Measurements from ENCODE around the gene JUP.
"Not testable (repeated sequence)": the region's sequence is repeated elsewhere in the genome, so short reads cannot be mapped to it uniquely, and the experiment has no call there.

JUP gene

GRCh38 chr17:41777574-41778188, 8.8 kb downstream of the JUP start:
- no peak for ATAC-seq

DNA sequence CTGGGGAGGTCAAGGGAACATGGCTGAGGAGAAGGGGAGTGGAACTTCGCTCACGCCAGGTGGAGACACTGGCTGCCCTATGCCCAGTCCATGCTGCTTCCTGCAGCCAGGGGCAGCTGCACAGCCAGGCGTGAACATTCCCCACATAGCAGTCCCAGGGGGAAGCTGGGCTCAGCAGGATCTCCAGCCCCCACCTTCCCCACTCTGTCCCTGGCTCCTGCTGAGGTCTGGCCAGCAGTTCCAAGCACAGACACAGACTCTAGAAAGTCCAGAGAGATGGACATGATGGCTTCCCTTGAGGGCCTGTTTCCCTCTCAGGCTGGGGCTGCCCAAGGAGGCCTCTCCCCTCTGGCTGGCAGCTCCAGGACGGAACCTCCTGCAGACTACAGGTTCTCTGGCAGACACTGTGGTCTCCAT, 9.3 kb downstream of the JUP start:
- ATAC-seq, result no peak

- not testable (repeated sequence) for ATAC-seq
Observed at GRCh38 chr17:41776262-41776900, 10.1 kb downstream of the JUP start.

GRCh38 chr17:41775394-41776226, 10.9 kb downstream of the JUP start:
- no peak for ATAC-seq

DNA sequence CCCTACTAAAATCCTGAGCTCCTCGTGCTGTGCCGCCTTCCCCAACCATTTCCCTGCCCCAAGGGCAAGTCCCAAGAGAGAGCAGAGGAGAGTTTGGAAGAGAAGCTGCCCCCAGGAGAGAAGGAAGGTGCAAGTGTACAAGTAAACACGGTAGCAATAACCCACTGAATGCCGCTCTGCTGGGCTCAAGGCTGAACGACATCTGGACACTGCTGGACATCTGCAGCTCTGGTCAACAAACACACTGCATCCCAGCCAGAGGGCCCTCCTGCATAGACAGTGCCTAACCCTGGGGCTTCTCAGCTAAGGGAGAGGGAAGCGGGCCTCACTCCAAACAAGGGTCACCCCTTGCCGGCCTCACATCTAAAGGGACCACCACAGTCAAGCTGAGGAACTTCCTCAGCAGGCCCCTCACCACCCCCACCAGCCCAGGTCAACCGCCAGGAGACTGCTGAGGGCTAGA, 12.7 kb downstream of the JUP start:
- no peak for ATAC-seq

DNA sequence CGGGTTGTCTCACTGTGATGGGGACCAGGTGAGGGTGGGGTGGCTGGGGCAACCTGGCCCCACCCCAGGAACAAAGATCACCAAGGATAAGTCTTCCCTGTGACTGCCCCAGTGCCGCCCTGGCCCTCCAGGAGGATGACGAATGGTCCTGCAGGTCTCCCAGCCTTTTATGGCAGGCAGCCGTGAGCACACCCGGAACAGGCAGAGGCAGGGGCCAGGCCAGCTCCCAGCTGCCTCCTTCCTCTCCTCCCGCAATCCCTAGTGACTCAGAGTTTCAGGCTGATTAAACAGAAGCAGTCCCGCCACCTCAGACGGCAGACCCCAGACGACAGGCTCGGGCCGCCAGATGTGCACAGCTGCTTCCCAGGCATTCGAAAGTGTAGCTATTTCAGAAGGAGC, 13.3 kb downstream of the JUP start:
- ATAC-seq, result no peak

DNA sequence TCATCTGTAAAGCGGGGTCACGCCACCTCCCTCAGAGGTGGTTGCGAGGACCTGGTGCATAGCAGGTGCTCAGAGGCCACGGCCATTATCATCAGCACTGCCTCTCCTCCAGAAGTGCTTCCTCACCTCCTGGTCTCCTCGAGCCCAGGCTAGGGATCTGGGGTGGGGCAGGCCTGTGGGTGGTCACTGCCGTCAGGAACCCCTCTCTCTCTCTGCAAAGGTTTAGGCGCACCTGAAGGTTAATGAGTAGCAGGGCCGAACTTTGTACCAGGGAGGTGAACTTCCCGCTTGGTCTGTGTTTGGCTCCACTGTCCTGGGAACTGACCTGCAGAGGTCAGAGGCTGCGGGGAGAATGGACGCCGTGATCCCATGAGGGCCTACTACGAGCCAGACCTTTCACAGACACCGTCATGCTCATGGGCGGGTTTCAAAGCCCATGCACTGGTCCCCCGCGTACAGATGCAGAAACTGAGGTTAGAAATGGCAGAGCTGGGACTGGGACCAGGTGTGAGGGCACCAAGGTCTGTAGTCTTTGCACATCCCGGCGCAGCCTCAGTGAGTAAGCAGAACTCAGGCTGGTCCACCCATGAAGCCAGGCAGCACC, 13.8 kb downstream of the JUP start:
- no peak for ATAC-seq

DNA sequence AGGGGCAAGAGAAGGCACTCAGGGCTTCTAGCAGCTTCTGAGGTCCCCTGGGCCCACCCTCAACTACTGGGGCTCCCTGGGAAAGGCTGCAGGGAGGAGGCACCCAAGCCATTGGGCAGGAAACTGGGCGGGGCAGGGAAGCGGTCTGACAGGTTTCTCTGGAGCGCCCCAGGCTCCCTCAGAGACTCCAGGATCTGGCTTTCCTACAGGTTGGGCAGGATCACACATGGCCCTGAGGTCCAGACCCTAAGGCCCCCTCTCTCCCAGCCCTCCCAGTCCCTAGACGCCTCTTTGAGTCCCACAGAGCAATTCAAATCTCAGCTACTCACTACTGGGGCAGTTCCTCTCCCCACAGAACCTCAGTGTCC, 14.3 kb downstream of the JUP start:
- no peak for ATAC-seq

- no peak for ATAC-seq
Observed at GRCh38 chr17:41771389-41772206, 14.9 kb downstream of the JUP start.

- no peak for ATAC-seq
Observed at GRCh38 chr17:41769985-41770384, 16.5 kb downstream of the JUP start.

- ATAC-seq, result no peak
Observed at GRCh38 chr17:41769346-41769862, 17.1 kb downstream of the JUP start.

GRCh38 chr17:41768682-41769288, 17.7 kb downstream of the JUP start:
- no peak for ATAC-seq

DNA sequence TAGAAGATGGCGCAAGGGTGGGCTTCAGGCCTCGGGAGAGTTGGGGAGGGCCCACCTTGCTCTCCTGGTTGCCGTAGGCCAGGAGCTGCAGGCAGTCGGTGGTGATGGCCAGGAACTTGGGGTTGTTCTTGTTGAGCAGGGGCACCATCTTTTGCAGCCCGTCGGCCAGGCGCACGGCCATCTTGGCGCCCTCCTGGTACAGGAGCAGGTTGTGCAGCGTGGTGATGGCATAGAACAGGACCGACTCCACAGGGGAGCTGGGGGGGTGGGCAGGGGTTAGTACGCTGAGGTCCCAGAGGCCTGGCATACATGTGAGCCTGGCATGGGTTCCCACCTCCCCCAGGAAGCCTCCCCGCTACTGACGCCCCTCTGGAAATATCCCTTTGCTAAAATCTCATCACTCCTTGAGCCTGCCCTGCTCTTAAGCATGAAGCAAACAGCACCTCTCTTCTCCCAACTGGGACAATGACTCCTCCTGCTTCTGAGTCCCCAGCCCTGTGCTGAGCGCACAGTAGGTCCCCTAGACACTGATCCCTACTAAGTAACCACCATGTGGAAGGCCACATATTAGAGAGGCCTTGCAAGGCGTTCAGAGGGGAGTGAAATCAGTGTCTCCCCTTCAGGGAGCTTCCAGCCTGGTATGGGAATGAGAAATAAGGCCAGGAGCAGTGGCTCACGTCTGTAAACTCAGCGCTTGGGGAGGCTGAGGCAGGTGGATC, 19.0 kb downstream of the JUP start:
- ATAC-seq, result no peak

DNA sequence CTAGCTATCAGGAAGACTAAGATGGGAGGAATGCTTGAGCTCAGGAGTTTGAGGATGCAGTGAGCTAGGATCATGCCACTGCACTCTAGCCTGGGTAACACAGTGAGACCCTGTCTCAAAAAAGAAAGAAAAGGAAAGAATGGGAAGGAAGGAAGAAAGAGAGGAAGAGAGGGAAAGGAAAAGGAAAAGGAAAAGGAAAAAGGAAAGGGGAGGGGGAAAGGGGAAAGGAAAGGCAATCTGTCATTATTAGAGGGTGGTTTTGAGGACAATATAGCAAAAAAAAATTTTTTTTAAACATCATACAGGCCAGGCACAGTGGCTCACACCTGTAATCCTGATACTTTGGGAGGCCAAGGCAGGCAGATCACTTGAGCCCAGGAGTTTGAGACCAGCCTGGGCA, 20.4 kb downstream of the JUP start:
- no peak for ATAC-seq

DNA sequence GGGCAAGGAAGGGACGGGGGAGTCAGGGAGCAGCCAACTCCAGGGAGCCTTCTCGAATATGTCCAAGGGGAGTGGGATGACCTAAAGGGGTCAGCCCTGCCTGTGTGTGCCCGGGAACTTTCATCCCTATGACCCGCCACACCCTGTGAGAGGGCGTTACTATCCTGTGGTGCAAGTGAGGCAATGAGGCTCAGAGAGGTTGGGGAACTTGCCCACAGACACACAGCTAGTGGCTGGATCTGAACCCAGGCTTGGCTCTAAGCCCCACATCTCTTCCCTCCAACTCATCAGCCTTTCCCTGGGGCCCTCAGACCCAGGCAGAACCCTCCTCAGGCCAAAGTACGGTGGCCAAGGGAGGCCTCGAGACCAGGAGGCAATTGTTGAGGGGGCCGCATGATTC, 23.2 kb downstream of the JUP start:
- ATAC-seq, result no peak

DNA sequence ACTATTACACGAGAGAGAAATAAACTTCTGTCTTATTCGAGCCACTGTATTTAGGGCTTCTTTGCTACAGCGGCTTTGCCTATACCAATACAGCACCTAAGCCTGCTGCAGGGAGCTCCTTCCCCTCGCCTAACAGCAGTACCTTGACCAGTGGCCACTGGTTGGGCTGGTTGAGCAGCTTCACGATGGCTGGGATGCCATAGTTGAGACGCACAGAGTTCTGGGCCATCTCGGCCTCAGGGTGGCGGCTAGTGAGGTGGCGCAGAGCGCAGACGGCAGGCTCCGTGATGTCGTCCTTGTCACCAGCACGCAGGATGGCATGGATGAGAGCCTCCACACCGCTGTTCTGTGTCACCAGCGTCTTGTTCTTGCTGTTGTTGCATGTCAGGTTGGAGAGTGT, 23.7 kb downstream of the JUP start:
- no peak for ATAC-seq

GRCh38 chr17:41762391-41762790, 24.1 kb downstream of the JUP start:
- no peak for ATAC-seq

- no peak for ATAC-seq
Observed at GRCh38 chr17:41760878-41761277, 25.6 kb downstream of the JUP start.

- no peak for ATAC-seq
Observed at GRCh38 chr17:41758601-41759000, 27.9 kb downstream of the JUP start.

DNA sequence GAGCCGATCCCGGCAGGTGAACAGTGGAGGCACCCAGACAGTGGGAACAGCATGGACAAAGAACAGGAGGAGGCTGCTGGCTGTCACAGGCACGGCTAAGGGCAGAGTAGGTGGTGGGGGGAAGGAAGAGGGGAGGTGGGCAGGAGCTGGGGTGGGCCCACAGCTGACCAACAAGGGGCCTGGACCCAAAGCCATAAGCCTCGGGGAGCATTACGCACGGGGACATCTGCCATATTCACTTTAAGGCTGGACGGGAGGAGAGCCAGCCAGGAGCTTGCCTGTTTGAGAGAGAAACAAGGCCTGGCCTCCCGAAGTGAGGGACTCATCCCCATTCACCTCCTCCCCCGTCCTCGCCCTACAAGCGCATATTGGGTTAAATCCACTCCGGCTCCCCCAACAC, 32.4 kb downstream of the JUP start:
- ATAC-seq, result no peak

DNA sequence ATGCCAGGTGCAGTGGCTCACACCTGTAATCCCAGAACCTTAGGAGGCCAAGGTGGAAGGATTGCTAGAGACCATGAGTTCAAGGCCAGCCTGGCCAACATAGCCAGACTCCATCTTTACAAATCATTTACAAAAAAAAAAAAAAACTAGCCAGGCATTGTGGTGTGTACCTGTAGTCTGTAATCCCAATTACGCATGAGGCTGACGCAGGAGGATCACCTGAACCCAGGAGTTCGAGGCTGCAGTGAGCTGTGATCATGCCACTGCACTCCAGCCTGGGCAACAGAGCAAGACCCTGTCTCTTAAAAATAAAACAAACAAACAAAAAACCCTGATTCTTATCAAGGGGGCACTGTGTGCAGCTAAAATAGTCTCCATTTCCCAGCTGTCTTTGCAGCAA, 35.2 kb downstream of the JUP start:
- ATAC-seq, result no peak

Measured in activated CD4-positive, CD25-positive, alpha-beta regulatory T cell treated with anti-CD3 and anti-CD28 coated beads, Interleukin-2, amount 50 U/mL, for 24 hours (primary cell).